Uterus (tissue), 4 donors: ENCODE data around the gene RMND5B. TPM values are rescaled to one million over a fixed set of nuclear protein-coding genes. Genes with fewer than 3 reads are reported as not detected.

Experiments used
- DNase-seq, 2 donors: peaks; one replicate each; pipeline ENCODE4 v3.0.0-alpha.2; 2019 to 2020
- H3K27ac ChIP-seq, 2 donors: fragments of 200-600 bp; sonication (generic); 1 replicate in 1 of 2; 2 replicates in 1 of 2; pipeline ENCODE4 v1.5.1; 2016 to 2018
- H3K27me3 ChIP-seq, 2 donors: fragments of 200-600 bp; sonication (generic); one replicate each; pipeline ENCODE4 v1.5.1; 2018 to 2019; ENCODE audit warnings: control low read depth in 1 of 2
- H3K36me3 ChIP-seq, 2 donors: fragments of 200-600 bp; sonication (generic); one replicate each; pipeline ENCODE4 v1.5.1; 2019; ENCODE audit warnings: control low read depth in 1 of 2
- H3K4me1 ChIP-seq, 2 donors: fragments of 200-600 bp; sonication (generic); one replicate each; pipeline ENCODE4 v1.5.1; 2018 to 2019; ENCODE audit warnings: control low read depth in 1 of 2
- H3K4me3 ChIP-seq, 2 donors: fragments of 200-600 bp; sonication (generic); 1 replicate in 1 of 2; 2 replicates in 1 of 2; pipeline ENCODE4 v1.5.1; 2018 to 2019; ENCODE audit warnings: mild to moderate bottlenecking in 1 of 2
- H3K9me3 ChIP-seq, 2 donors: fragments of 200-600 bp; sonication (generic); one replicate each; pipeline ENCODE4 v1.5.1; 2019; ENCODE audit warnings: control low read depth in 1 of 2
- POLR2A ChIP-seq, 2 donors: fragments of 450-650 bp; IDR thresholded peaks; one replicate each; pipeline ENCODE4 v1.6.1; 2016; ENCODE audit warnings: antibody characterized with exemption in 2 of 2, mild to moderate bottlenecking in 1 of 2, moderate library complexity in 1 of 2
- intact Hi-C: fragments of 100-400 bp; cut with DNase I; formaldehyde crosslinking; loops from one replicate; pipeline ENCODE4 v1.15.1; 2023; ENCODE audit warnings: low total_unique reads
- total RNA-seq, 4 donors: library from RNA; depleted of rRNA in 3 of 4; stranded (reverse); fragments of >200 nt in 3 of 4; gene quantifications; one replicate each; pipeline versions ENCODE4 v1.1.0 to v1.2.4, GENCODE V29; 2014 to 2023
- TF ChIP-seq, protein P1 (sequence below), 4 experiments: fragments of 200-600 bp in 2 of 4; fragments of 450-650 bp in 2 of 4; sonication (generic) in 2 of 4; IDR thresholded peaks; one replicate each; pipeline ENCODE4 v1.5.1; 2016 to 2019; ENCODE audit warnings: antibody characterized with exemption in 4 of 4, mild to moderate bottlenecking in 2 of 4, moderate library complexity in 1 of 4
- donor health status: DM: yes; HTN: yes; CAD: no.

Gene RMND5B
- total RNA-seq, 4 donors from 2014 or later = 29.7 to 52.3 (median 39.9) TPM

DNA sequence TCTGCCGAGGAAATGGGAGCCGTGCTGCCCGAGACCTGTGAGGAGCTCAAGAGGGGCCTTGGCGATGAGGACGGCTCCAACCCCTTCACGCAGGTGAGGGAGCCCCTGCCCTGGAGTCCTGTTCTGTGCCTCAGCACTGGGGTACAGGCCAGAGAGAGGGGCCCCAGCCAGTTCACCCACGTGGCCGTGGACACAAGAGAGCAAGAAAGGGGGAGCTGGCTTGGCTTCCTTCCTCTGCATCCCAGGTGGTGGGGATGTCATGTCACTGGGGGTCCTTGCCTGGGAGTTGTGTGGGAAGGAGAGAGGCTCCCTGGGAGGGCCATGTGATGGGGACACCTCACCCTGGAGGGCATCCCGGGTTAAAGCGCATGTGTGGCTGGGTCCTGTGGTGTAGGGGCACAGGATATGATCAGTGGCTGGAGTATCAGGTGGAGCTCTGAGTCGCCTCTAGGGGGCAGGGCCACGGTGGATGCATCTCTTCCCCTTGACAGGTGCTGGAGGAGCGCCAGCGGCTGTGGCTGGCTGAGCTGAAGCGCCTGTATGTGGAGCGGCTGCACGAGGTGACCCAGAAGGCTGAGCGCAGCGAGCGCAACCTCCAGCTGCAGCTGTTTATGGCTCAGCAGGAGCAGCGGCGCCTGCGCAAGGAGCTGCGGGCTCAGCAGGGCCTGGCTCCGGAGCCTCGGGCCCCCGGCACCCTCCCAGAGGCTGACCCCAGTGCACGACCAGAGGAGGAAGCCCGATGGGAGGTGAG lies 10.0 kb upstream of the RMND5B start:
- intact Hi-C loops = no loop called here
- peak; percentile 75 to 77 for DNase-seq
- H3K9me3 ChIP-seq = no peaks in the 10 kb centered on the region
- peak overlapping the region in 1 of 2 donors; percentile 4 for H3K4me3 ChIP-seq
- TF ChIP-seq, protein P1, sequence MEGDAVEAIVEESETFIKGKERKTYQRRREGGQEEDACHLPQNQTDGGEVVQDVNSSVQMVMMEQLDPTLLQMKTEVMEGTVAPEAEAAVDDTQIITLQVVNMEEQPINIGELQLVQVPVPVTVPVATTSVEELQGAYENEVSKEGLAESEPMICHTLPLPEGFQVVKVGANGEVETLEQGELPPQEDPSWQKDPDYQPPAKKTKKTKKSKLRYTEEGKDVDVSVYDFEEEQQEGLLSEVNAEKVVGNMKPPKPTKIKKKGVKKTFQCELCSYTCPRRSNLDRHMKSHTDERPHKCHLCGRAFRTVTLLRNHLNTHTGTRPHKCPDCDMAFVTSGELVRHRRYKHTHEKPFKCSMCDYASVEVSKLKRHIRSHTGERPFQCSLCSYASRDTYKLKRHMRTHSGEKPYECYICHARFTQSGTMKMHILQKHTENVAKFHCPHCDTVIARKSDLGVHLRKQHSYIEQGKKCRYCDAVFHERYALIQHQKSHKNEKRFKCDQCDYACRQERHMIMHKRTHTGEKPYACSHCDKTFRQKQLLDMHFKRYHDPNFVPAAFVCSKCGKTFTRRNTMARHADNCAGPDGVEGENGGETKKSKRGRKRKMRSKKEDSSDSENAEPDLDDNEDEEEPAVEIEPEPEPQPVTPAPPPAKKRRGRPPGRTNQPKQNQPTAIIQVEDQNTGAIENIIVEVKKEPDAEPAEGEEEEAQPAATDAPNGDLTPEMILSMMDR (IDR thresholded peaks at IDR 0.05) = peak in 2 of 4 experiments; percentile 14 to 32
- no peak for TF ChIP-seq POLR2A (IDR thresholded peaks at IDR 0.05)
- H3K36me3 ChIP-seq = no peaks in the 10 kb centered on the region
- peaks cover 0 to 9% of the 10 kb centered on the region in 2 donors for H3K4me1 ChIP-seq
- no peaks in the 10 kb centered on the region for H3K27me3 ChIP-seq
- no peak overlapping the region for H3K27ac ChIP-seq

GRCh38 chr5:178121391-178122276 lies 9.2 kb upstream of the RMND5B start:
- H3K9me3 ChIP-seq = no peaks in the 10 kb centered on the region
- intact Hi-C loops = no loop called here
- H3K4me1 ChIP-seq = peaks cover 0 to 9% of the 10 kb centered on the region in 2 donors
- H3K36me3 ChIP-seq = no peaks in the 10 kb centered on the region
- no peak for TF ChIP-seq POLR2A (IDR thresholded peaks at IDR 0.05)
- TF ChIP-seq, protein P1 (IDR thresholded peaks at IDR 0.05) = no peak
- no peaks in the 10 kb centered on the region for H3K27me3 ChIP-seq
- DNase-seq = peak in 1 of 2 donors; percentile 40
- no peak overlapping the region for H3K27ac ChIP-seq
- H3K4me3 ChIP-seq = peak overlapping the region in 1 of 2 donors; percentile 4

DNA sequence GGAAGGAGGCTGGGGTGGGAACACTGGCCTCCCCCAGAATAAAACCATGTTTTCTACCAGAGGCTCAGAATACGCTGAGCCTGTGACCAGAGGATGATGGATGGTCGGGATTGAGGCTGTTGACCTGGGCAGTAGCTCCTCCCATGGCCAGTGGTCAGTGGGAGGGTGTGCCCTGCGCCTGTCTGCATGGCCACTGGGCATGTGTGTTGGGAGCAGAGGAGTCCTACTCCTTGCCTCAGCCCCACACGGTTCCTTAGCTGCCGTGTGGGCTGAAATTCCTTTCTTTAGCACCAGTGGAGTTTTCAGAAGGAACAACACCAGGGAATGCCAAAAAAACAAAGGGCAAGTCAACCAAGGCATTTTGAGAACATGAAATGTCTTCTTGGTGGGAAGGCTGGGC lies 8.5 kb upstream of the RMND5B start:
- no peak overlapping the region for H3K27ac ChIP-seq
- no peak overlapping the region for H3K4me3 ChIP-seq
- H3K36me3 ChIP-seq = no peaks in the 10 kb centered on the region
- no peaks in the 10 kb centered on the region for H3K27me3 ChIP-seq
- no peak for DNase-seq
- no peaks in the 10 kb centered on the region for H3K9me3 ChIP-seq
- peaks cover 0 to 9% of the 10 kb centered on the region in 2 donors for H3K4me1 ChIP-seq
- intact Hi-C loops = no loop called here
- no peak for TF ChIP-seq POLR2A (IDR thresholded peaks at IDR 0.05)
- TF ChIP-seq, protein P1 (IDR thresholded peaks at IDR 0.05) = no peak

DNA sequence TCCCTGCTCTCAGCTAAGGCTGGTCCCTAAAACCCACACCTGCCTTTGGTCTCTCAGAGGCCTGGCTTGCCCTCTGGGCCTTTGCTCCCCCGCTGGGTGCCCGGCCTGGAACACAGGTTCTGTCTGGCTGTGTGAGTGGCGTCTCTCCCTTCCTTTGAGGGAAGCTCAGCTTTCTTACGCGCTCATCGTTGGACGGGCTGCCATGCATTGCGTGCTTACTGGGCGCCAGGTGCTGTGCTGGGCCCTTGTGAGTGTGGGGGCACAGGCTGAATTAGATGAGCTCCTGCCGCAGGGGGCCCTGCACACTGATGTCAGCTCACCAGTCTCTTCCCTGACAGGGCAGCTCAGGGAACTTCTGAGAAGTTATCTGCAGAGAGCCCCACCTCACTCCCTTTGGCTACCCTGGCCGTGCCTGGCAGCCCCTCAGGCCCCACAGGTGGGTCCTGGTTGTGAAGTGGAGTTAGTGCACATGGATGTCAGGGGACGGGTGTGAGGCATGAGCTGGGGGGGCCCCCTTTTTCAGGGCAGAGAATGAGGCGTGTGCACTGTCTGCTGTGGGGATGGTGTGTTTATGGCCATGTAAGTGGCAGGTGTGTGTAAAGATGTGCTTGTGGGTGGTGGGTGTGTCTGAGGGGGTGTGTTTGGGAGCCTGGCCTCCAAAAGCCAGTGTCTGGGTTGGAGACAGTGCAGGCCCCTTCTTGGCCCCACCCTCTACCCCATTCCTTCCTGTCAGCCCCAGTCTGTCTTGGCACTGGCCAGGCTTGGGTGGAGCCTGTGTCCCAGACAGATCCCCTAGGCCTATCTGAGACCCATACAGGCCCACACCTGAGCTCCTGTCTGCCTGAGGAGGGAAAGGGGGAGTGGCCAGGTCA lies 7.5 kb upstream of the RMND5B start:
- DNase-seq = no peak
- H3K9me3 ChIP-seq = no peaks in the 10 kb centered on the region
- H3K27me3 ChIP-seq = no peaks in the 10 kb centered on the region
- H3K4me1 ChIP-seq = peaks cover 0 to 9% of the 10 kb centered on the region in 2 donors
- no peak overlapping the region for H3K27ac ChIP-seq
- TF ChIP-seq POLR2A (IDR thresholded peaks at IDR 0.05) = no peak
- TF ChIP-seq, protein P1 (IDR thresholded peaks at IDR 0.05) = no peak
- no peak overlapping the region for H3K4me3 ChIP-seq
- intact Hi-C loops = no loop called here
- H3K36me3 ChIP-seq = no peaks in the 10 kb centered on the region
